HG03135 (cell line): Measurements from ENCODE around the gene AKAP13.

ENCODE experiments used
- ATAC-seq: cut with Tn5 transposase; IDR thresholded peaks from one replicate; pipeline ENCODE4 v1.9.1; 2021; ENCODE audit warnings: mild to moderate bottlenecking, moderate library complexity; ENCODE audit not compliant: unreplicated experiment

Gene AKAP13

DNA sequence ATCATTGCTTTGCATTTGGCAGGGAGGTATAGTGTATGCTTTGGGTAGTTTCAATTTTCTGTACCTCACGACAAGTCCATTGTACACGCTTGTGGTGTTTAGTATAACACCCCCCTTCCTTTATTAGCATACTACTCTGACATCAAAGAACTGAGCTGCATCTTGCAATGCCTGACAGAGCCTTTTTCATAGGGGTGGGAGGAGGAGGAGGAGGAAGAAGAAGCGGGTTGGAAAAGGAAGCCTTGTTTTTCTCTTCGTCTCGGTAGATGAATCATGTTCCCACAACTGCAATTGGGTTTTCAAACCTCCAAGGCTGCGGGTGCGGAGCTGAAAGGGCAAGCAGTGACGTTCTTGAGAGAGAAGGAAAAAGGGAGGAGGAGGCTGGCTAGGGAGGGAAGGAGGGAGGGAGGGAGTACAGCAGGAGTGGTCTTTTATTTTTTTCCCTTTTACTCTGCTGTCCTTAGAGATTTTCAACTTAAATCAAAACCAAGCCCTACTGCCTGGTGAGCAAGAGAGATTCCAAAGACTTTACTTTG, 238.6 kb downstream of the AKAP13 start:
- ATAC-seq, result peak; percentile 64

GRCh38 chr15:85619992-85620689, 239.7 kb downstream of the AKAP13 start:
- ATAC-seq, result no peak

DNA sequence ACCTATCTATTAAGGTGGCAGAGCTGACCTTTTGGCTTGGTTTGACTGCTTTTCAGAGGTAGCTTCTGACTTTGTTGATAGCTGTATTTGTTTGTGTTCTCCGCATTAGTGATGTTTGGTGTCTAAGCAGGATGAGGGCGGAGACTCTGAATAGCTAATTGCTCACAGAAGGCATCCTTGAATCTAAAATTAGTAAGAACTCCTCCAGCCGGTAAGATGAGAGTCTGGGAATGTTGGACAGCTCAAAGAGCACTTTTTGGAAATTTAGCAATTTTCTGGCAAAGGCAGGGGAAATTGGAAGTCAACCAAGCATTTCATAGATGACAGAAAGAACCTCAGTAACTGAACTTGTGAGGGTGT, 240.3 kb downstream of the AKAP13 start:
- no peak for ATAC-seq

- no peak for ATAC-seq
Measured at GRCh38 chr15:85621094-85621493, 240.7 kb downstream of the AKAP13 start.

- ATAC-seq, result no peak
Measured at GRCh38 chr15:85622221-85622831, 241.9 kb downstream of the AKAP13 start.

DNA sequence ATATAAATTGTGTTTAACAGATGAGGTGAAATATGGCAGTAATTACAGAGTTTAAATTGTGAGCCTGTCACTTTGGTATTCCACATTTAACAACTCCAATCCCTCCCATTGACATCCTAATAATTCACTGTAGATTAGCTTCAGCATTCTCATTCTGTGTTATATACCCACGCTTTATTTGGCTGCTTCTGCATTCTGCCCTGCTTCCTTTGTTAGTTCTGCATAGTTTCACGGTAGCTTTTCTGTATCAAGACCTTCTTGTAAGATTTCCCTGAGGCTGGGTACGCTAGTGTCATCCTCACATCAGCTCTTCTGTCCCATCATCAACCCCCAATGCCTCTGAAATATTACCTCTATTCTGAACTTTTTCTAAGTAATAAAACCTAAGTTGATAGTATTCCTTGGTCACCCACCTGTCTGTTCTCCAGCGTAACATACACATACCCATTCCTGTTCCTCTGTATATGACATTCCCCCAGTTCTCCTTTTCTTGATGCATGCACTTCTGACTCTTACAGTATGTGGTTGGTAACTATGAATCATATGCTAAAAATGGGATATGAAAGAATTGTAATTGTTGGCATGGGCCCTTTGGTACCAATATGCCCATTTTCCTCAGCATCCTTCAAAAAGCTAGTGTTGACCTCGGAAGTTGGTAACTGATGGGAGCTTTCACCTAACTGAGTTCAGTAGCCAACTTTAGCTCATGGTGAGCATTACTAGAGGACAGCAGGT, 243.1 kb downstream of the AKAP13 start:
- no peak for ATAC-seq

DNA sequence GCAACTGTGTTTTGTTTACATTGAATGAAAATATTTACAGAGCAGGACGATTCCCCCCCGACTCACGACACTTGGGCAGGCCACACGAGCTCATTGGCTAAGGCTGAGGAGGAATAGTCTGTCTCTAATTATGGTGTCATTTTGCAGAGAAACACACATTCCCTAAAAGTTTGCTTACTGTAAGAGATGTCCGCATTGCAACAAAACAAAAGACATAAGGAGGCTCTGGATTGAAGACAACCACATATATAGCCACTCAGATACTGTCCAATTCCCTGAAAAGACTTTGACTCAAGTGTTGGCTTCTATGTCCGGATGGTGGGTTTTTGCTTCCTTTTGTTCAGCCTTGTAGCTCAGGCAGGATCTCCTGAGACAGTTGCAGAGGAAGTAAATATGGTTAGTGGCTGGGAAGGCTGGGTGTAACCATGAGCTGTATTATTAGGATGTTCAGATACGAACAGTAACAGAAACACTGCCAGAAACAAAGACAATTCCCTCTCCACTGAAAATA, 243.9 kb downstream of the AKAP13 start:
- ATAC-seq, result no peak

GRCh38 chr15:85625166-85625830, 244.9 kb downstream of the AKAP13 start:
- peak; percentile 8 for ATAC-seq

- ATAC-seq, result peak; percentile 79
Measured at GRCh38 chr15:85625856-85626255, 245.5 kb downstream of the AKAP13 start.

- no peak for ATAC-seq
Measured at GRCh38 chr15:85627213-85627935, 247.0 kb downstream of the AKAP13 start.

DNA sequence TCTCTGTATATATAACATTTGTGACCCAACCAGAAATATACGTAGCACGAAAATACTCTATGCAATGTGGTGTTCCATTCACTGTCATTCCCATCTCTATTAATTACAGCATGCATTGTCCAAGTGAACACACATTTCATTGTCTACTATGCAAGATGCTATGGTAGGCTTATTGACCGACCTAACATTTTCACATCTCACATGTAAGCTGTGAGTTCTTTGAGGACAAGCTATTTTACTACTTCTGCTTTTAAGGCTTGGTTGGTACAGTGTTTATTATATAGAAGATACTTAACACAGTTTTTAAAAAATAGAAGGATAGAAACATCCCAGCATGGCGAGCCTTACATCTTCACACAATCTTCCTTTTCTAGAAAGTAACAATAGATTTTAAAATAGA, 249.9 kb downstream of the AKAP13 start:
- ATAC-seq, result no peak

DNA sequence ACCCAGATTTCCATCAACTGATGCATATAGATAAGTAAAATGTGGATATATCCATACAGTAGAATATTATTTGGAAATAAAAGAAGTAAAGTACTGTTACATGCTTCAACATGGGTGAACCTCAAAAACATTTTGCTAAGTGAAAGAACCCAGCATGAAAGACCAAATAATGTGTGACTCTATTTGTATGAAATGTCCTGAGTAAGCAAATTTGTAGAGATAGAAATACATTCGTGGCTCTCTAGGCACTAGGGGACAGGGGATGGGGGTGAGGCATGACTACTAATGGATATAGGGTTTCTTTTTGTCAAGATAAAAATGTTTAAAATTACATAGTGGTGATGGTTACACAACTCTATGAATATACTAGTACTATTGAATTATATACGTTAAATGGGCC, 250.6 kb downstream of the AKAP13 start:
- no peak for ATAC-seq

DNA sequence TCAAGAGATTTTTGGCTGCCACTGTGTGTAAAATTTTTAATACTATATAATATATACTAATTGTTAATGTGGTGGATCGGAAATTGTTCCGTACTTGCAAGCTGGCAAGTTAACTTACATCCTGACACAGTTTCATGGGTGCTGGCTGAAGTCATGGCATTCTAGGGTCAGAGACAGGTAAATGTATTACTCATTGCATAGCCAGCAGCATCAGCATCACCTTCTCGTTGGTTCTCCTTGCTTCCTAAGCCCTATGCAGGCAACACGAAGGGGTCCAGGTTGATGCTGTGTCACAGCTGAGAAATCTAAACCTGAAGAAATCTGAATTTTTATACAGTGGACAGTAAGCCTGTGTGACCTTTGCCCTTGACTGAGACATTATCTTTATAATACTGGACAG, 251.6 kb downstream of the AKAP13 start:
- ATAC-seq, result no peak

DNA sequence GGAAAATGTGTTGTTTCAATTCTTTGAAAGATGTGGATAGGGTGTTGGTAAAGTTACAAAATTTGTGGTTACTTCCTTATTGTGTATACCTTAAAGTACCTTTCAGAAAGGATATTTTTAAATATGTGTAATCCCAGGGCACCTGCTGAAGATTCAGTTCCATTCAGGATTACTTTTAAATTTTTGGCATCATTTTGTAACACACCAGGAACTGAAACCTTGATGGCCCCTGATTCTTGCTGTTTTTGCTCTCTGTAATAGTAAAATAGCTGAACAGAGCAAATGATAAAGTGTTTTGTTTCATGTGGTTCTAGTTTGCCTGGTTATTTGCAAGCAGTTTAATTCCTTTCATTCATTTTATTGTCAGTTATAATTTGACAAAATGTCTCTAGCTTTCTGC, 253.5 kb downstream of the AKAP13 start:
- ATAC-seq, result no peak

- no peak for ATAC-seq
Measured at GRCh38 chr15:85636351-85636750, 255.9 kb downstream of the AKAP13 start.

- ATAC-seq, result no peak
Measured at GRCh38 chr15:85639752-85640381, 259.5 kb downstream of the AKAP13 start.

DNA sequence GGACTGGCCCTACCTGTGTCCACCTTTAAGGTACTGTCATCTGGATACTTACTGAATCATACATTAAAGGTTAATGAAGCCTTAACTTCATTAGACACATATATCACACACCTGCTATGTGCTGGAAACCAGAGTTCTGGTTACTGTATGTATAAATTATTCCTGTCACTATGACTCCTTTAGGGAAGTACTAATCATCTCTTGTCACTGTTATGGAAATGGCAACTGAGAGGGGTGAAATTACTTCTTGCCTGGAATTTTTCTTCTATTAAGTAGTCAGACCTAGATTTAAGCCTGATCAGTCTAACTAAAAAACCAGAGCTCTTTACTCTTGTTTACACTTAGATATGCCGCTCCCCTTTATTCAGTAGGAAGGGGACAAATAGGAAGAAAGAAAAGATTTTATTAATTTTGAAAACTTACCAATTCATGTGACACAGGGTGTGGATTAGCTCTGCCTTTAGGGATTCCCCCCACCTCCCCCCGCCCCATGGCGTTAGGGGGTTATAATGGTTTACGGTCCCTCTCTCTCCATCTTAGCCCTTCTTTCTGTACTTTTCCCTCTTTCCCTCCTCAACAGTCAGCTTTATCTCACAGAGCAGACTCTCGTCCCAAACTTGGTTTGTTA, 261.8 kb downstream of the AKAP13 start:
- no peak for ATAC-seq

GRCh38 chr15:85642693-85643066, 262.3 kb downstream of the AKAP13 start:
- no peak for ATAC-seq

DNA sequence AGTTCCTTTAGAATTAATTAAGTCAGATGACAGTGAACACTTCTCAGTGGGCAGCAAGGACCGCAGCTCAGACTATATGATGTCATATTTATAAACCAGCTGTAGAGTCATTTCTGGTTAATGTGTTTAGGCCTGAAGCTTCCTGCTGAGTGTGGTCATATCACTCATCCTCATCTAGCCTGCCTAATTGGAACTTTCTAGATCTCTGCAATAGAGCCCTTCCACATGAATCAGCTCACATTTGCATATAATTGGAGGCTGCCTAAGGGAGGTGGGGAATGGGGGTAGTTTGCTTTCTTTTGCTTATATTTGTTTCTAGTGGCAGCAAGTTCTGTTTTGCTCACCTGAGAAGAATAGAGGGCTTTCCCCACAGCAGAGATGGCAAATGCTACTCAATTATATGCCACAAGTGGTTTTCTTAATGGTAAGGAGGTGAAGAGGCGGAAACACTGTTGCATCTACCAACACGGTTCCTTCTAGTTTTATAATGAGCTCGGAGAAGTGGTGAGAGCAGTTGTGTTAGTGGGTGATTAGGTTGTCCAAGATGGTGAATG, 266.2 kb downstream of the AKAP13 start:
- ATAC-seq, result peak; percentile 82
